Stimulated activated CD4-positive, alpha-beta T cell treated with anti-CD3 and anti-CD28 coated beads, Interleukin-1b, Interleukin-23, amount 100 ng/mL, for 4 hours (primary cell): ENCODE results near the gene PTPRN2.

Experiments used
- DNase-seq, 2 donors: peaks; one replicate each; pipeline ENCODE4 v3.0.0-alpha.2; 2020; ENCODE audit warnings: low read depth in 2 of 2

PTPRN2 gene

GRCh38 chr7:158028971-158029370, 558.7 kb downstream of the PTPRN2 start:
- DNase-seq, result no peak

GRCh38 chr7:158028290-158028941, 559.2 kb downstream of the PTPRN2 start:
- DNase-seq, result no peak

- DNase-seq, result no peak
Measured at GRCh38 chr7:158027646-158028045, 560.0 kb downstream of the PTPRN2 start.

- DNase-seq, result no peak
Measured at GRCh38 chr7:158026636-158027265, 560.9 kb downstream of the PTPRN2 start.

GRCh38 chr7:158025686-158026600, 561.7 kb downstream of the PTPRN2 start:
- DNase-seq, result no peak

GRCh38 chr7:158024881-158025280, 562.7 kb downstream of the PTPRN2 start:
- DNase-seq, result no peak

GRCh38 chr7:158024351-158024715, 563.3 kb downstream of the PTPRN2 start:
- no peak for DNase-seq

GRCh38 chr7:158023681-158024350, 563.8 kb downstream of the PTPRN2 start:
- no peak for DNase-seq

- no peak for DNase-seq
Measured at GRCh38 chr7:158023157-158023556, 564.5 kb downstream of the PTPRN2 start.

- no peak for DNase-seq
Measured at GRCh38 chr7:158022601-158023000, 565.0 kb downstream of the PTPRN2 start.

GRCh38 chr7:158021836-158022235, 565.8 kb downstream of the PTPRN2 start:
- no peak for DNase-seq

GRCh38 chr7:158020706-158021095, 566.9 kb downstream of the PTPRN2 start:
- DNase-seq, result no peak

- no peak for DNase-seq
Measured at GRCh38 chr7:158019726-158020705, 567.6 kb downstream of the PTPRN2 start.

GRCh38 chr7:158018971-158019645, 568.5 kb downstream of the PTPRN2 start:
- no peak for DNase-seq

GRCh38 chr7:158018098-158018762, 569.4 kb downstream of the PTPRN2 start:
- no peak for DNase-seq

GRCh38 chr7:158017111-158018097, 570.2 kb downstream of the PTPRN2 start:
- DNase-seq, result no peak

GRCh38 chr7:158016180-158017097, 571.2 kb downstream of the PTPRN2 start:
- no peak for DNase-seq
